DND-41 (cell line): Measurements from ENCODE around the gene ZXDC.

Experiments
- ATAC-seq: fragments of 200-7000 bp; cut with Tn5 transposase; 3 replicates; pipeline ENCODE4 v1.9.1; 2021; ENCODE audit warnings: low read depth; ENCODE audit not compliant: insufficient read depth
- DNase-seq: peaks from one replicate; pipeline ENCODE4 v3.0.0-alpha.2; 2020
- H2AFZ ChIP-seq: 2 replicates; pipeline ENCODE4 v1.6.0; 2012; ENCODE audit warnings: low read depth, low read length
- H3K27ac ChIP-seq: 2 replicates; pipeline ENCODE4 v1.5.1; 2012; ENCODE audit warnings: low read length, inconsistent platforms
- H3K27me3 ChIP-seq: fragments of 200-600 bp; sonication (generic); 2 replicates; pipeline ENCODE4 v1.6.0; 2012; ENCODE audit warnings: low read length, mild to moderate bottlenecking, inconsistent platforms; ENCODE audit not compliant: insufficient read depth, poor library complexity
- H3K36me3 ChIP-seq: 2 replicates; pipeline ENCODE4 v1.5.1; 2012; ENCODE audit warnings: low read length, inconsistent platforms; ENCODE audit not compliant: insufficient read depth
- H3K4me1 ChIP-seq: 2 replicates; pipeline ENCODE4 v1.5.1; 2012; ENCODE audit warnings: mild to moderate bottlenecking, low read length; ENCODE audit not compliant: insufficient read depth
- H3K4me2 ChIP-seq: 2 replicates; pipeline ENCODE4 v1.6.0; 2012; ENCODE audit warnings: mild to moderate bottlenecking, moderate library complexity, low read length, inconsistent platforms; ENCODE audit not compliant: insufficient read depth
- H3K4me3 ChIP-seq, 2 experiments: fragments of 200-600 bp in 1 of 2; shearing (Covaris generic) in 1 of 2; 2 replicates each; pipeline ENCODE4 v1.5.1; 2012 to 2016; ENCODE audit warnings: inconsistent platforms in 2 of 2, low read length in 2 of 2, mild to moderate bottlenecking in 2 of 2, low read depth in 1 of 2, moderate library complexity in 1 of 2
- H3K79me2 ChIP-seq: 2 replicates; pipeline ENCODE4 v1.6.0; 2012; ENCODE audit warnings: low read length, inconsistent platforms; ENCODE audit not compliant: insufficient read depth
- H3K9ac ChIP-seq: 2 replicates; pipeline ENCODE4 v1.6.0; 2012; ENCODE audit warnings: low read depth, mild to moderate bottlenecking, inconsistent platforms, low read length, moderate library complexity
- H3K9me3 ChIP-seq: 2 replicates; pipeline ENCODE4 v1.5.1; 2012; ENCODE audit warnings: low read length, moderate library complexity, mild to moderate bottlenecking, inconsistent platforms; ENCODE audit not compliant: insufficient read depth, severe bottlenecking
- H4K20me1 ChIP-seq: 2 replicates; pipeline ENCODE4 v1.6.0; 2012; ENCODE audit warnings: low read length; ENCODE audit not compliant: insufficient read depth
- CTCF ChIP-seq: IDR thresholded peaks from 2 replicates; pipeline ENCODE4 v1.5.1; 2012; ENCODE audit warnings: borderline replicate concordance, low read length, moderate library complexity, mild to moderate bottlenecking; ENCODE audit not compliant: poor library complexity, severe bottlenecking; ENCODE audit errors: extremely low read depth
- EZH2 ChIP-seq: IDR thresholded peaks from 3 replicates; pipeline ENCODE4 v1.6.1; 2012; ENCODE audit warnings: borderline replicate concordance, low read depth, mild to moderate bottlenecking, moderate library complexity, low read length, inconsistent platforms; ENCODE audit not compliant: severe bottlenecking

The ZXDC gene

GRCh38 chr3:126523745-126524428 is 48.2 kb upstream of the ZXDC start, which contains the start of gene CHST13:
CHST13 (plus strand) TSS chr3:126524155; CDS start chr3:126524333, 178 bp downstream.
- H3K9ac ChIP-seq = no peak within 1 kb of the TSS
- no peaks in the 10 kb centered on the region for H4K20me1 ChIP-seq
- H3K79me2 ChIP-seq = no peaks in the 10 kb centered on the region
- no peak for TF ChIP-seq CTCF
- no peak for ATAC-seq
- H3K4me2 ChIP-seq = no peak within 1 kb of the TSS
- H3K36me3 ChIP-seq = no peaks in the 10 kb centered on the region
- DNase-seq = no peak
- no peak within 1 kb of the TSS for H3K27ac ChIP-seq
- H3K4me3 ChIP-seq = no peak within 1 kb of the TSS
- H2AFZ ChIP-seq = no peak within 1 kb of the TSS
- H3K4me1 ChIP-seq = peaks cover 4% of the 10 kb centered on the region
- H3K27me3 ChIP-seq = no peaks in the 10 kb centered on the region
- H3K9me3 ChIP-seq = no peaks in the 10 kb centered on the region

- Histone ChIP-seq H3K36me3 (no peaks in the 10 kb centered on the region), H3K79me2 (no peaks in the 10 kb centered on the region), H3K27ac (no peak overlapping the region), H4K20me1 (no peaks in the 10 kb centered on the region), H3K4me3 (no peak overlapping the region), H3K9ac (no peak overlapping the region), H3K9me3 (no peaks in the 10 kb centered on the region), H3K27me3 (no peaks in the 10 kb centered on the region), H3K4me2 (no peak overlapping the region), H2AFZ (no peak overlapping the region), H3K4me1 (peaks cover 4% of the 10 kb centered on the region)
- peak; percentile 54 for ATAC-seq
- peak; percentile 56 for DNase-seq
- no peak for TF ChIP-seq EZH2
- peak; percentile 91 for TF ChIP-seq CTCF
Observed at GRCh38 chr3:126522363-126522788, 46.7 kb upstream of the ZXDC start.

GRCh38 chr3:126521122-126521891 is 45.6 kb upstream of the ZXDC start:
- DNase-seq = no peak
- no peaks in the 10 kb centered on the region for H3K27me3 ChIP-seq
- no peaks in the 10 kb centered on the region for H3K9me3 ChIP-seq
- H4K20me1 ChIP-seq = no peaks in the 10 kb centered on the region
- no peak overlapping the region for H3K9ac ChIP-seq
- H3K4me3 ChIP-seq = no peak overlapping the region
- H3K4me2 ChIP-seq = no peak overlapping the region
- no peaks in the 10 kb centered on the region for H3K79me2 ChIP-seq
- H2AFZ ChIP-seq = no peak overlapping the region
- H3K36me3 ChIP-seq = no peaks in the 10 kb centered on the region
- H3K27ac ChIP-seq = no peak overlapping the region
- ATAC-seq = no peak
- no peak for TF ChIP-seq EZH2
- no peak for TF ChIP-seq CTCF
- peaks cover 4% of the 10 kb centered on the region for H3K4me1 ChIP-seq
